Gastrocnemius medialis (tissue), 4 donors: ENCODE results near the gene ABCG4. TPM values are rescaled to one million over a fixed set of nuclear protein-coding genes. Genes with fewer than 3 reads are reported as not detected.

ENCODE experiments used
- ATAC-seq, 2 donors: fragments of 150-250 bp; one replicate each; pipeline ENCODE4 v1.9.1; 2016
- DNase-seq, 2 donors: peaks; one replicate each; pipeline ENCODE4 v3.0.0-alpha.2; 2019
- H3K27ac ChIP-seq, 4 donors: fragments of 200-600 bp; sonication (generic); 1 replicate in 1 of 4; 2 replicates in 3 of 4; pipeline ENCODE4 v1.5.1; 2016 to 2018; ENCODE audit warnings: mild to moderate bottlenecking in 2 of 4, moderate library complexity in 1 of 4
- H3K27me3 ChIP-seq, 3 donors: fragments of 200-600 bp; sonication (generic) in 2 of 3; 1 replicate in 1 of 3; 2 replicates in 2 of 3; pipeline versions ENCODE4 v1.5.1 to v1.6.0; 2016 to 2019; ENCODE audit warnings: mild to moderate bottlenecking in 1 of 3, moderate library complexity in 1 of 3
- H3K36me3 ChIP-seq, 2 donors: fragments of 200-600 bp; sonication (generic) in 1 of 2; one replicate each; pipeline ENCODE4 v1.5.1; 2017 to 2018
- H3K4me1 ChIP-seq, 2 donors: fragments of 200-600 bp; sonication (generic) in 1 of 2; one replicate each; pipeline ENCODE4 v1.5.1; 2016 to 2017; ENCODE audit warnings: mild to moderate bottlenecking in 2 of 2
- H3K4me3 ChIP-seq, 4 donors: fragments of 200-600 bp; sonication (generic) in 3 of 4; 1 replicate in 1 of 4; 2 replicates in 3 of 4; pipeline ENCODE4 v1.5.1; 2016 to 2019; ENCODE audit warnings: mild to moderate bottlenecking in 2 of 4
- H3K9me3 ChIP-seq, 3 donors: fragments of 200-600 bp; sonication (generic) in 2 of 3; 1 replicate in 1 of 3; 2 replicates in 2 of 3; pipeline ENCODE4 v1.5.1; 2016 to 2019
- POLR2A ChIP-seq, 2 donors: fragments of 450-650 bp; IDR thresholded peaks; one replicate each; pipeline ENCODE4 v1.6.1; 2017; ENCODE audit warnings: antibody characterized with exemption in 2 of 2, mild to moderate bottlenecking in 2 of 2, moderate library complexity in 2 of 2
- in situ Hi-C, 4 donors: fragments of 200-750 bp; cut with MboI; loops; one replicate each; pipeline versions ENCODE4 v1.15.0 to v1.8.0; 2017; ENCODE audit warnings: low sequenced_read_pairs in 4 of 4
- intact Hi-C: fragments of 100-400 bp; cut with DNase I; formaldehyde crosslinking; loops from one replicate; pipeline ENCODE4 v1.15.1; 2023; ENCODE audit warnings: low total_unique reads
- total RNA-seq, 4 donors: library from RNA; depleted of rRNA; stranded (reverse); fragments of >200 nt; gene quantifications; one replicate each; pipeline versions ENCODE4 v1.1.0 to v1.2.3, GENCODE V29; 2016
- TF ChIP-seq, protein P1 (sequence below), 5 experiments: fragments of 450-650 bp in 3 of 5; fragments of 200-600 bp in 2 of 5; sonication (generic) in 2 of 5; IDR thresholded peaks in 4 of 5; conservative IDR thresholded peaks in 1 of 5; 1 replicate in 4 of 5; 2 replicates in 1 of 5; pipeline ENCODE4 v1.5.1; 2016 to 2019; ENCODE audit warnings: antibody characterized with exemption in 5 of 5, mild to moderate bottlenecking in 3 of 5, moderate library complexity in 3 of 5

ABCG4 gene
- total RNA-seq, 4 donors from 2014 or later, result not detected

GRCh38 chr11:119121008-119121810 is 27.6 kb upstream of the ABCG4 start, which contains the start of gene HINFP:
HINFP (plus strand) TSS chr11:119121580; CDS start chr11:119126945, 5,365 bp downstream.
- TF ChIP-seq, protein P1, sequence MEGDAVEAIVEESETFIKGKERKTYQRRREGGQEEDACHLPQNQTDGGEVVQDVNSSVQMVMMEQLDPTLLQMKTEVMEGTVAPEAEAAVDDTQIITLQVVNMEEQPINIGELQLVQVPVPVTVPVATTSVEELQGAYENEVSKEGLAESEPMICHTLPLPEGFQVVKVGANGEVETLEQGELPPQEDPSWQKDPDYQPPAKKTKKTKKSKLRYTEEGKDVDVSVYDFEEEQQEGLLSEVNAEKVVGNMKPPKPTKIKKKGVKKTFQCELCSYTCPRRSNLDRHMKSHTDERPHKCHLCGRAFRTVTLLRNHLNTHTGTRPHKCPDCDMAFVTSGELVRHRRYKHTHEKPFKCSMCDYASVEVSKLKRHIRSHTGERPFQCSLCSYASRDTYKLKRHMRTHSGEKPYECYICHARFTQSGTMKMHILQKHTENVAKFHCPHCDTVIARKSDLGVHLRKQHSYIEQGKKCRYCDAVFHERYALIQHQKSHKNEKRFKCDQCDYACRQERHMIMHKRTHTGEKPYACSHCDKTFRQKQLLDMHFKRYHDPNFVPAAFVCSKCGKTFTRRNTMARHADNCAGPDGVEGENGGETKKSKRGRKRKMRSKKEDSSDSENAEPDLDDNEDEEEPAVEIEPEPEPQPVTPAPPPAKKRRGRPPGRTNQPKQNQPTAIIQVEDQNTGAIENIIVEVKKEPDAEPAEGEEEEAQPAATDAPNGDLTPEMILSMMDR (IDR thresholded peaks at IDR 0.05 in 4 of 5, conservative IDR thresholded peaks at IDR 0.05 in 1 of 5), result no peak
- TF ChIP-seq POLR2A (IDR thresholded peaks at IDR 0.05), result peak; percentile 63 to 76
- Histone ChIP-seq H3K27me3 (no peaks in the 10 kb centered on the region), H3K27ac (peak within 1 kb of the TSS; percentile 85 to 90 (median 88)), H3K9me3 (no peaks in the 10 kb centered on the region), H3K4me3 (peak within 1 kb of the TSS; percentile 67 to 97 (median 87)), H3K36me3 (peaks cover 0 to 28% of the 10 kb centered on the region in 2 donors), H3K4me1 (peaks cover 16 to 20% of the 10 kb centered on the region in 2 donors)
- DNase-seq (peak; percentile 100), ATAC-seq (peak; percentile 99 to 100)
- in situ Hi-C loops (no loop called here), intact Hi-C loops (loop anchor here (1.0 to 5.0 kb wide), 5 partner anchors 14 to 76 kb away; partner anchors contain the start of genes C2CD2L, HMBS, HYOU1 and NLRX1)

DNA sequence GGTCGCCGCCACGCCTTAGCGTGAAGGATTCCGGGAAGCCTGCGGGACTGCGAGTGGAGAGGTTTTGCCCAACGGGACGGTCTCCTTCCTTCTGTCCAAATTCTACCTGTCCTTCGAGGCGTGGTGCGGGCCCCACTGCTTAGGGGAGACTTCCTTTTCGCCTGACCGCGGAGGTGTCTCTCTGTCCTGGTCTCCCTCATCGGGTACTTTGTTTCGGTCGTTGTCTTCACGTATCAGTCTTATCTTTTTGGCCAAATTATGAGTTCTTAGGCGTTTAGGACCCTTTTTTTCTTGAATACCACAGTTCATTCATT is 27.1 kb upstream of the ABCG4 start:
- no peak for ATAC-seq
- TF ChIP-seq, protein P1 (IDR thresholded peaks at IDR 0.05 in 4 of 5, conservative IDR thresholded peaks at IDR 0.05 in 1 of 5), result no peak
- no peak for TF ChIP-seq POLR2A (IDR thresholded peaks at IDR 0.05)
- no peak for DNase-seq
- Histone ChIP-seq H3K27ac (peak overlapping the region; percentile 78 to 90 (median 88)), H3K36me3 (peaks cover 0 to 24% of the 10 kb centered on the region in 2 donors), H3K4me1 (peaks cover 16 to 24% of the 10 kb centered on the region in 2 donors), H3K27me3 (no peaks in the 10 kb centered on the region), H3K9me3 (no peaks in the 10 kb centered on the region), H3K4me3 (peak overlapping the region; percentile 67 to 97 (median 87))
- in situ Hi-C loops (no loop called here), intact Hi-C loops (loop anchor here (1.0 to 5.0 kb wide), 5 partner anchors 14 to 76 kb away; partner anchors contain the start of genes C2CD2L, HMBS, HYOU1 and NLRX1)

- Histone ChIP-seq H3K36me3 (peaks cover 0 to 59% of the 10 kb centered on the region in 2 donors), H3K4me1 (peaks cover 13 to 20% of the 10 kb centered on the region in 2 donors), H3K27ac (no peak overlapping the region), H3K9me3 (no peaks in the 10 kb centered on the region), H3K27me3 (no peaks in the 10 kb centered on the region), H3K4me3 (no peak overlapping the region)
- TF ChIP-seq POLR2A (IDR thresholded peaks at IDR 0.05), result no peak
- TF ChIP-seq, protein P1 (IDR thresholded peaks at IDR 0.05 in 4 of 5, conservative IDR thresholded peaks at IDR 0.05 in 1 of 5), result no peak
- in situ Hi-C loops (no loop called here), intact Hi-C loops (no loop called here)
- DNase-seq (no peak), ATAC-seq (no peak)
These were observed 23.0 kb upstream of the ABCG4 start for GRCh38 chr11:119125821-119126220.

DNA sequence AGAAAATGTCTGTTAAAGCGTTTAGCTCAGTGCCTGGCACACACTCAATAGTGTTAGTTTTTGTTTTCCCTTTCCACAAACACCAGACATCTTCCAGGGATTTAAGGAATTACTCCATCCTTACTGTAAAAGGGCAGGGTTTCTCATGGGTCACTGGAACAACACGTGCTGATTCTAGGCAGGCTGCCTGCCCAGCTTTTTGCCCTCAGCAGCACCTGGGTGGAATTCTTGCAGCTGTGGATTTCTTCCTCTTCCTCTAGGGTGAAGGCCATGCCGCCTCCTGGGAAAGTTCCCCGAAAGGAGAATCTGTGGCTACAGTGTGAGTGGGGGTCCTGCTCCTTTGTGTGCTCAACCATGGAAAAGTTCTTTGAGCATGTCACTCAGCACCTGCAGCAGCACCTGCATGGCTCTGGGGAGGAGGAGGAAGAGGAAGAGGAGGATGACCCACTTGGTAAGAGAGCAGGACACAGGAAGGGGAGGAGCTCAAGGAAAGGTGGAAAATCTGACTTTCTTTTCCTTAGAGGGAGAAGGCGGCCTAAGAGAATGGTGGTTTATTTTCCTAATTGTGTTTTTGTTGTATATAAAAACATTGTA is 22.1 kb upstream of the ABCG4 start:
- H3K9me3 ChIP-seq, result no peaks in the 10 kb centered on the region
- peaks cover 0 to 68% of the 10 kb centered on the region in 2 donors for H3K36me3 ChIP-seq
- no peak overlapping the region for H3K4me3 ChIP-seq
- intact Hi-C loops, result no loop called here
- peaks cover 12 to 18% of the 10 kb centered on the region in 2 donors for H3K4me1 ChIP-seq
- H3K27ac ChIP-seq, result no peak overlapping the region
- no peak for DNase-seq
- in situ Hi-C loops, result no loop called here
- no peaks in the 10 kb centered on the region for H3K27me3 ChIP-seq
- no peak for ATAC-seq
- TF ChIP-seq, protein P1 (IDR thresholded peaks at IDR 0.05 in 4 of 5, conservative IDR thresholded peaks at IDR 0.05 in 1 of 5), result no peak
- no peak for TF ChIP-seq POLR2A (IDR thresholded peaks at IDR 0.05)
